ENCODE data around the gene DNAAF3.

Gene DNAAF3

DNA sequence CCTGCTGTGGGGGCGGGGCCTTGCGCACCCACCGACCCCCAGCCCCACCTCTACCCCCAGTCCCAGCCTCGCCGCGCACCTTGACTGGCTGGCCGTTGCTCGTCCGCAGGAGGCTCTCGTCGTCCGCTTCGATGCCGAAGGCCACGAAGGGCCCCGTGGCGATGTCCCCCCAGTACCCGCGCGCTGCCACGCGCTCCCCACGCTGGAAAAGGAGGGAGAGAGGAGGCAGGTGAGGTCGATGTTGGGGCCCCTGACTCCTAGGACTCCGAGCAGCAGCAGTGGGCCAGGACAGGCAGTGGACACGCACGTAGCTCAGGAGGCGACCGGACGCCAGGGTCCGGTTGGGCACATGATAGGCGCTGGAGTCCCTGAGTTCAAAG lies 5.4 kb downstream of the DNAAF3 start:
- in situ Hi-C loops (cut with HindIII; ENCODE audit: low sequenced_read_pairs), result no loop called here
- TF ChIP-seq, protein P1, sequence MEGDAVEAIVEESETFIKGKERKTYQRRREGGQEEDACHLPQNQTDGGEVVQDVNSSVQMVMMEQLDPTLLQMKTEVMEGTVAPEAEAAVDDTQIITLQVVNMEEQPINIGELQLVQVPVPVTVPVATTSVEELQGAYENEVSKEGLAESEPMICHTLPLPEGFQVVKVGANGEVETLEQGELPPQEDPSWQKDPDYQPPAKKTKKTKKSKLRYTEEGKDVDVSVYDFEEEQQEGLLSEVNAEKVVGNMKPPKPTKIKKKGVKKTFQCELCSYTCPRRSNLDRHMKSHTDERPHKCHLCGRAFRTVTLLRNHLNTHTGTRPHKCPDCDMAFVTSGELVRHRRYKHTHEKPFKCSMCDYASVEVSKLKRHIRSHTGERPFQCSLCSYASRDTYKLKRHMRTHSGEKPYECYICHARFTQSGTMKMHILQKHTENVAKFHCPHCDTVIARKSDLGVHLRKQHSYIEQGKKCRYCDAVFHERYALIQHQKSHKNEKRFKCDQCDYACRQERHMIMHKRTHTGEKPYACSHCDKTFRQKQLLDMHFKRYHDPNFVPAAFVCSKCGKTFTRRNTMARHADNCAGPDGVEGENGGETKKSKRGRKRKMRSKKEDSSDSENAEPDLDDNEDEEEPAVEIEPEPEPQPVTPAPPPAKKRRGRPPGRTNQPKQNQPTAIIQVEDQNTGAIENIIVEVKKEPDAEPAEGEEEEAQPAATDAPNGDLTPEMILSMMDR (IDR thresholded peaks at IDR 0.05; ENCODE audit: low read depth, low read length), result no peak
- H3K4me3 ChIP-seq (ENCODE audit: low read depth, low read length), result no peak overlapping the region
- DNase-seq (ENCODE audit: low read depth, low spot score), result no peak

GRCh38 chr19:55160128-55160985 lies 6.1 kb downstream of the DNAAF3 start:
- H3K4me3 ChIP-seq (ENCODE audit: low read depth, low read length), result no peak overlapping the region
- TF ChIP-seq, protein P1 (IDR thresholded peaks at IDR 0.05; ENCODE audit: low read depth, low read length), result peak; percentile 92
- DNase-seq (ENCODE audit: low read depth, low spot score), result peak; percentile 72
- in situ Hi-C loops (cut with HindIII; ENCODE audit: low sequenced_read_pairs), result no loop called here

- H3K4me3 ChIP-seq (ENCODE audit: low read depth, low read length), result no peak overlapping the region
- TF ChIP-seq, protein P1 (IDR thresholded peaks at IDR 0.05; ENCODE audit: low read depth, low read length), result no peak
- no peak for DNase-seq (ENCODE audit: low read depth, low spot score)
- in situ Hi-C loops (cut with HindIII; ENCODE audit: low sequenced_read_pairs), result no loop called here
Measured at GRCh38 chr19:55158848-55159749, 7.3 kb downstream of the DNAAF3 start.

- in situ Hi-C loops (cut with HindIII; ENCODE audit: low sequenced_read_pairs), result no loop called here
- no peak for DNase-seq (ENCODE audit: low read depth, low spot score)
- TF ChIP-seq, protein P1 (IDR thresholded peaks at IDR 0.05; ENCODE audit: low read depth, low read length), result no peak
- H3K4me3 ChIP-seq (ENCODE audit: low read depth, low read length), result no peak overlapping the region
Measured at GRCh38 chr19:55158423-55158822, 8.0 kb downstream of the DNAAF3 start.

DNA sequence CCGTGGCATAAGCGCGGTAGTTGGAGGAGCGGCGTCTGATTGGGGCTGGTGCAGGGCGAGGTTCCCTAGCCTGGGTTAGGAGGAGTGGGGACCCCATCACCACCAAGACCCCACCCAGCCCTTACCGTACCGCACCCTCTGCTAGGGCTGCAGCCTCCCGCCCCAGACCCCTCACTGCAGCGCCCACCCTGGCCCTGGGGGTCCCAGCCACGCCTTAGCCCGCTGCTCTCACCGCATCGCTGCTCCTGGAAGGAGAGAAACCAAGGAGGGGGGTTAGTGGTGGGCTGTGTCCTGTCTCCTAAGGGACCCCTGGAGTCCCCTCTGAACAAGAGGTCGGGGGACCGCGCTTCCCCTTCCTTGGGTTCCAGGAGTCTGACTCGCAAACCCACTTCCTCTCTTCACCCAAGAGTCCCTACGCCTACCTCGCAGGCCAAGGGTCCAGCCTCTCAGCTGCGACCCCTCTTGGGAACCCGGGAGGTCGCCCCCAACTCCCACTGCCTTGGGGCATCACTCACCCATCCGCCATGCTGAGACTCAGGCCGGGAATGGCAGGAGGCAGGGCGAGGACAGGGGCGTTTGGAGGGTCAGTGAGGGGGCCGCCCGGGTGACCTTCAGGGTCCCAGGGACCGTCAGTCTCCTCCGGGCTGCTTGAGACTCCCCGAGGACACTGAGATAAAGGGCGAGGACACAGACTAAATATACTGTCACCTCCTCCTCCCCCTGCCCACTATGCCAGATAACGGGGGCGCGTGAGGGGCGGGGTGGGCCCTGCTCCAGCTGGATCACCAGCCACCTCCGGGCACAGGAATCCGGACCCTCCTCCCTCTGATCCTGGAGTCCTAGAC lies 9.1 kb downstream of the DNAAF3 start, which contains the start of gene TNNI3:
TNNI3 (minus strand) TSS at position 669 of the 845 bp plus-strand sequence; CDS start at position 526, 143 bp downstream.
- in situ Hi-C loops (cut with HindIII; ENCODE audit: low sequenced_read_pairs), result no loop called here
- no peak within 1 kb of the TSS for H3K4me3 ChIP-seq (ENCODE audit: low read depth, low read length)
- TF ChIP-seq, protein P1 (IDR thresholded peaks at IDR 0.05; ENCODE audit: low read depth, low read length), result no peak
- no peak for DNase-seq (ENCODE audit: low read depth, low spot score)

Measured in astrocyte of the spinal cord (primary cell).